ENCODE results near the gene CLMN. TPM values are rescaled to one million over a fixed set of nuclear protein-coding genes. Genes with fewer than 3 reads are reported as not detected.

CLMN gene
- total RNA-seq, 4 donors from 2014 or later: 3.3 to 14.1 (median 5.1) TPM

GRCh38 chr14:95153866-95154265, 165.8 kb downstream of the CLMN start:
- 21 to 48% methylated on average over 4 of the region's 4 CpGs for WGBS, 2 donors
- intact Hi-C loops (cut with DNase I): no loop called here
- no peak for TF ChIP-seq POLR2A (IDR thresholded peaks at IDR 0.05)
- TF ChIP-seq CTCF (IDR thresholded peaks at IDR 0.05): no peak
- H3K4me3 ChIP-seq: no peak overlapping the region
- peaks cover 13 to 83% (median 38%) of the 10 kb centered on the region in 3 donors for H3K4me1 ChIP-seq
- no peaks in the 10 kb centered on the region for H3K36me3 ChIP-seq
- no peak for DNase-seq
- H3K27me3 ChIP-seq: no peaks in the 10 kb centered on the region
- H3K9me3 ChIP-seq: no peaks in the 10 kb centered on the region
- H3K27ac ChIP-seq: peak overlapping the region in 2 of 4 donors; percentile 17 to 37

GRCh38 chr14:95151561-95151960, 168.1 kb downstream of the CLMN start:
- Histone ChIP-seq H3K4me1 (peaks cover 18 to 95% (median 42%) of the 10 kb centered on the region in 3 donors), H3K27ac (peak overlapping the region in 1 of 4 donors; percentile 19), H3K4me3 (no peak overlapping the region), H3K9me3 (no peaks in the 10 kb centered on the region), H3K27me3 (no peaks in the 10 kb centered on the region), H3K36me3 (no peaks in the 10 kb centered on the region)
- WGBS, 2 donors: 68 to 81% methylated on average over 8 of the region's 8 CpGs
- intact Hi-C loops (cut with DNase I): no loop called here
- DNase-seq: no peak
- no peak for TF ChIP-seq POLR2A (IDR thresholded peaks at IDR 0.05)
- no peak for TF ChIP-seq CTCF (IDR thresholded peaks at IDR 0.05)

GRCh38 chr14:95150910-95151309, 168.8 kb downstream of the CLMN start:
- TF ChIP-seq POLR2A (IDR thresholded peaks at IDR 0.05): no peak
- peaks cover 18 to 98% (median 48%) of the 10 kb centered on the region in 3 donors for H3K4me1 ChIP-seq
- no peak overlapping the region for H3K4me3 ChIP-seq
- H3K27me3 ChIP-seq: no peaks in the 10 kb centered on the region
- H3K36me3 ChIP-seq: no peaks in the 10 kb centered on the region
- 59 to 63% methylated on average over 2 of the region's 2 CpGs for WGBS, 2 donors
- no peaks in the 10 kb centered on the region for H3K9me3 ChIP-seq
- no peak overlapping the region for H3K27ac ChIP-seq
- no peak for DNase-seq
- intact Hi-C loops (cut with DNase I): no loop called here

- no peak for DNase-seq
- intact Hi-C loops (cut with DNase I): no loop called here
- 35 to 56% methylated on average over 3 of the region's 3 CpGs for WGBS, 2 donors
Observed at GRCh38 chr14:95149441-95149840, 170.3 kb downstream of the CLMN start.

GRCh38 chr14:95147597-95147996, 172.1 kb downstream of the CLMN start:
- Histone ChIP-seq H3K36me3 (no peaks in the 10 kb centered on the region), H3K9me3 (peaks cover 0 to 5% (median 3%) of the 10 kb centered on the region in 3 donors), H3K4me3 (no peak overlapping the region), H3K4me1 (peaks cover 20 to 90% (median 37%) of the 10 kb centered on the region in 3 donors), H3K27ac (peak overlapping the region; percentile 67 to 81 (median 74)), H3K27me3 (no peaks in the 10 kb centered on the region)
- TF ChIP-seq CTCF (IDR thresholded peaks at IDR 0.05): no peak
- TF ChIP-seq POLR2A (IDR thresholded peaks at IDR 0.05): no peak
- 95 to 97% methylated on average over 6 to 7 of the region's 7 CpGs for WGBS, 2 donors
- intact Hi-C loops (cut with DNase I): no loop called here
- DNase-seq: no peak

More at GRCh38 chr14:95149441-95149840, 170.3 kb downstream of the CLMN start:
- H3K4me3 ChIP-seq: no peak overlapping the region
- no peaks in the 10 kb centered on the region for H3K36me3 ChIP-seq
- peaks cover 15 to 90% (median 35%) of the 10 kb centered on the region in 3 donors for H3K4me1 ChIP-seq
- H3K27ac ChIP-seq: no peak overlapping the region
- H3K9me3 ChIP-seq: peaks cover 0 to 5% (median 3%) of the 10 kb centered on the region in 3 donors
- H3K27me3 ChIP-seq: no peaks in the 10 kb centered on the region
- TF ChIP-seq POLR2A (IDR thresholded peaks at IDR 0.05) (no peak), CTCF (IDR thresholded peaks at IDR 0.05) (no peak)
